ENCODE data around the gene PCCB. TPM values are rescaled to one million over a fixed set of nuclear protein-coding genes. Genes with fewer than 3 reads are reported as not detected.

PCCB gene
- total and polyA plus RNA-seq, 2 donors (not counting 3 experiments of a cell fraction or from before 2014, with no cell fraction given): 28.6 to 36.5 TPM

DNA sequence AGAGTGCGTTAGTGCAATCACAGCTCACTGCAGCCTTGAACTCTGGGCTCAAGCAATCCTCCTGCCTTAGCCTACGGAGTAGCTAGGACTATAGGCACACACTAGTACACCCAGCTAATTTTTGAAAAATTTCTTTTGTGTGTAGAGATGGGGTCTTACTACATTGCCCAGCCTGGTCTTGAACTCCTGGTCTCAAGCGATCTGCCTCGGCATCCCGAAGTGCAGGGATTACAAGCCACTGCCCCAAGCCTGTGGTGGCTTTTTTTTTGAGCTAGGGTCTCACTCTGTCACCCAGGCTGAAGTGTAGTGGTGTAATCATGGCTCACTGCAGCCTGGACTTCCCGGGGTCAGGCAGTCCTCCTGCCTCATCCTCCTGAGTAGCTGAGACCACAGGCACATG is 17.1 kb downstream of the PCCB start:
- no peak overlapping the region for H3K4me2 ChIP-seq (ENCODE audit: insufficient read depth, low read length)
- intact Hi-C loops (cut with micrococcal nuclease): no loop called here
- no peak overlapping the region for H3K27ac ChIP-seq (ENCODE audit: insufficient read depth, low read depth, low read length)
- dilution Hi-C loops (cut with MboI; ENCODE audit: extremely low pct_ligation_motif_present, low sequenced_read_pairs): no loop called here
- peaks cover 0 to 2% of the 10 kb centered on the region in 2 experiments for H3K36me3 ChIP-seq (ENCODE audit: control insufficient read depth in 2 of 2, extremely low read depth in 1 of 2, insufficient read depth in 2 of 2, low read length in 2 of 2)
- H3K27me3 ChIP-seq (ENCODE audit: control insufficient read depth in 2 of 2, insufficient read depth in 2 of 2, low read length in 2 of 2): no peaks in the 10 kb centered on the region
- FAIRE-seq: no peak
- POLR2A ChIA-PET: no interaction called here
- TF ChIP-seq FOS (IDR thresholded peaks at IDR 0.05; ENCODE audit: borderline replicate concordance, insufficient read depth, low read length): no peak
- TF ChIP-seq, protein P1, sequence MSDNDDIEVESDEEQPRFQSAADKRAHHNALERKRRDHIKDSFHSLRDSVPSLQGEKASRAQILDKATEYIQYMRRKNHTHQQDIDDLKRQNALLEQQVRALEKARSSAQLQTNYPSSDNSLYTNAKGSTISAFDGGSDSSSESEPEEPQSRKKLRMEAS (IDR thresholded peaks at IDR 0.05; ENCODE audit: insufficient read depth, insufficient read length): no peak
- TF ChIP-seq POLR2AphosphoS5 (IDR thresholded peaks at IDR 0.05; ENCODE audit: insufficient read depth, low read depth, low read length): no peak
- TF ChIP-seq, protein P2, sequence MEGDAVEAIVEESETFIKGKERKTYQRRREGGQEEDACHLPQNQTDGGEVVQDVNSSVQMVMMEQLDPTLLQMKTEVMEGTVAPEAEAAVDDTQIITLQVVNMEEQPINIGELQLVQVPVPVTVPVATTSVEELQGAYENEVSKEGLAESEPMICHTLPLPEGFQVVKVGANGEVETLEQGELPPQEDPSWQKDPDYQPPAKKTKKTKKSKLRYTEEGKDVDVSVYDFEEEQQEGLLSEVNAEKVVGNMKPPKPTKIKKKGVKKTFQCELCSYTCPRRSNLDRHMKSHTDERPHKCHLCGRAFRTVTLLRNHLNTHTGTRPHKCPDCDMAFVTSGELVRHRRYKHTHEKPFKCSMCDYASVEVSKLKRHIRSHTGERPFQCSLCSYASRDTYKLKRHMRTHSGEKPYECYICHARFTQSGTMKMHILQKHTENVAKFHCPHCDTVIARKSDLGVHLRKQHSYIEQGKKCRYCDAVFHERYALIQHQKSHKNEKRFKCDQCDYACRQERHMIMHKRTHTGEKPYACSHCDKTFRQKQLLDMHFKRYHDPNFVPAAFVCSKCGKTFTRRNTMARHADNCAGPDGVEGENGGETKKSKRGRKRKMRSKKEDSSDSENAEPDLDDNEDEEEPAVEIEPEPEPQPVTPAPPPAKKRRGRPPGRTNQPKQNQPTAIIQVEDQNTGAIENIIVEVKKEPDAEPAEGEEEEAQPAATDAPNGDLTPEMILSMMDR (IDR thresholded peaks at IDR 0.05; ENCODE audit: extremely low read depth in 1 of 2, insufficient read depth in 1 of 2, low read depth in 1 of 2, low read length in 2 of 2): no peak
- no peak for TF ChIP-seq MYC (IDR thresholded peaks at IDR 0.05; ENCODE audit: low read depth, low read length)
- TF ChIP-seq POLR2A (IDR thresholded peaks at IDR 0.05; ENCODE audit: low read depth, low read length): no peak
- TF ChIP-seq EZH2 (IDR thresholded peaks at IDR 0.05; ENCODE audit: borderline replicate concordance, low read depth, low read length, severe bottlenecking): no peak
- H2AFZ ChIP-seq (ENCODE audit: low read depth, low read length): no peak overlapping the region
- no TSS peak for BruUV-seq (replicated peaks)
- DNase-seq (ENCODE audit: low read depth, low spot score): no peak
- no peak overlapping the region for H3K4me3 ChIP-seq (replicated peaks in 1 of 3; ENCODE audit: insufficient read depth in 1 of 3, low read depth in 1 of 3, low read length in 3 of 3)
- H3K4me1 ChIP-seq (ENCODE audit: control insufficient read depth, extremely low read depth, insufficient read depth, low read length): no peaks in the 10 kb centered on the region
- H4K20me1 ChIP-seq (replicated peaks; ENCODE audit: control insufficient read depth, extremely low read depth, insufficient read depth, low read length): no peaks in the 10 kb centered on the region
- CTCF ChIA-PET: interaction anchor here (1.1 to 1.2 kb wide), 3 partner anchors 10 to 765 kb away, joined by 3 to 4 read pairs (median 3); no protein-coding TSS in a partner anchor
- no peaks in the 10 kb centered on the region for H3K9me3 ChIP-seq (replicated peaks; ENCODE audit: control insufficient read depth, insufficient read depth, low read length)
- H3K79me2 ChIP-seq (ENCODE audit: control insufficient read depth, insufficient read depth, low read length): peaks cover 4% of the 10 kb centered on the region
- H3K9ac ChIP-seq (replicated peaks; ENCODE audit: extremely low read depth, insufficient read depth, low read length): no peak overlapping the region
- no peaks in the 10 kb centered on the region for H3K9me1 ChIP-seq (replicated peaks; ENCODE audit: control insufficient read depth, extremely low read depth, insufficient read depth, low read length)

Measured in endothelial cell of umbilical vein (primary cell).